HepG2 (cell line): Measurements from ENCODE around the gene PLAGL2.

Source experiments
- CHD2 ChIP-seq: IDR thresholded peaks from 2 replicates; pipeline ENCODE4 v1.6.1; 2011; ENCODE audit warnings: low read depth, low read length, improper control_type of control experiment
- JUND ChIP-seq: sonication (generic); formaldehyde crosslinking; IDR thresholded peaks from 2 replicates; pipeline ENCODE4 v1.8.0; 2022; ENCODE audit warnings: mild to moderate bottlenecking, missing genetic modification reagents
- PAX8 ChIP-seq: sonication (generic); formaldehyde crosslinking; IDR thresholded peaks from 2 replicates; pipeline ENCODE4 v1.8.0; 2022; ENCODE audit warnings: mild to moderate bottlenecking, missing genetic modification reagents, borderline replicate concordance
- TBP ChIP-seq: sonication (generic); formaldehyde crosslinking; IDR thresholded peaks from 2 replicates; pipeline ENCODE4 v1.5.0; 2020; ENCODE audit warnings: missing genetic modification reagents
- ZNF512 ChIP-seq: sonication (generic); formaldehyde crosslinking; IDR thresholded peaks from 2 replicates; pipeline ENCODE4 v1.4.0; 2020; ENCODE audit warnings: mild to moderate bottlenecking, missing genetic modification reagents

GRCh38 chr20:32218156-32218900 lies 10.8 kb upstream of the PLAGL2 start:
- no peak for TF ChIP-seq TBP
- TF ChIP-seq JUND (CRISPR knock-in tag): no peak
- TF ChIP-seq PAX8 (CRISPR knock-in tag): no peak
- TF ChIP-seq ZNF512 (CRISPR knock-in tag): no peak
- TF ChIP-seq CHD2: no peak
